ENCODE data around the gene RPA3.

The RPA3 gene

DNA sequence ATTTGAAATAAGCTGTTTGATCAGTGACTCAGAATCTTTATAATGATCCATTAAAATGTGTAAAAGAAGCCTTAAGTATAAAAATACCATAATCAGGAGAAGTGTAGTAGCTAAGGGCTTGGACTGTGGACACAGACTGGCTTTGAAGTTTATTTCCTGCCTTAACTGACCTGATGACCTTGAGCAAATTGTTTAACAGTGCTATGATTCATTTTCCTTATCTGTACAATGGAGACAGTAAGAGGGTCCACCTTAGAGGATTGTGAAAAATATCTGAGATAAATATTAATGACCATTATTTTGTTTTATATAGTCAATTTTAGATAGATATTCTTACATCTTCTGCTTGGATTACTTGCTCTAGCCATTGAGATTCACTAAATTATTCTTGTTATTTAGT lies 13.3 kb upstream of the RPA3 start:
- no peak for DNase-seq

DNA sequence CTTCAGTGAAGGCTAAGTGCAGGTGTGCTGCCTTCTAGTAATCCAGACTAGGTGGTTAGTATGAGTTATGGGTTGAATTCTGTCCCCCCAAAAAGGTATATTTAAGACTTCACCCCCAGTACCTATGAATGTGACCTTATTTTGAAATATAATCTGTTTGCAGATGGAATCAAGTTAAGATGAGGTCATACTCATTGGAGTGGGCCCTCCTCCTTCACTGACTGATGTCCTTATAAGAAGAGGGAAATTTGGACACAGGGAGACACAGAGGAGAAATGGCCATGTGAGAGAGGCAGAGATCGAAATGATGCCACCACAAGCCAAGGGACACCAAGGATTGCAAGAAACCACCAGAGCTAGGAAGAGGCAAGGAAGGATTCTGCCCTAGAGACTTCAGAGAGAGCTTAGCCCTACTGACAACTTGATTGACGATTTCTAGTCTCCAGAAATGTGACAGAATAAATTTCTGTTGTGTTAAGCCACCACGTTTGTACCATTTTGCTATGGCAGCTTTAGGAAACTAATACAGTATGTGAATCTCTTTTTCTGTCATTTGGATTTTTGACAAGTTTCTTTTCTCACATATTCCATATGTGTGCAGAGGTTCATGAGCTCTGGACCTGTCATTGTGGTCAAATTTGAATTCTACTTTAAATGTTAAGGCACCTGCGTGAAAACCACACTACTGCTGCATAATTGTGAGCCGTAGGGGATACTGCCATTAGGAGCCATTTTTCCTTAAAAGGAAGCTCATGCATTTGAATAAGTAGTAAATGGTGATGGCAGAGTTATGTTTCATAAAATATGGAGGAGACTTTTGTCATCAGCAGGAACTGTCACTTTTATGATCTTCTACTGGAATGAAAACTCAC lies 2.6 kb upstream of the RPA3 start:
- DNase-seq: no peak

DNA sequence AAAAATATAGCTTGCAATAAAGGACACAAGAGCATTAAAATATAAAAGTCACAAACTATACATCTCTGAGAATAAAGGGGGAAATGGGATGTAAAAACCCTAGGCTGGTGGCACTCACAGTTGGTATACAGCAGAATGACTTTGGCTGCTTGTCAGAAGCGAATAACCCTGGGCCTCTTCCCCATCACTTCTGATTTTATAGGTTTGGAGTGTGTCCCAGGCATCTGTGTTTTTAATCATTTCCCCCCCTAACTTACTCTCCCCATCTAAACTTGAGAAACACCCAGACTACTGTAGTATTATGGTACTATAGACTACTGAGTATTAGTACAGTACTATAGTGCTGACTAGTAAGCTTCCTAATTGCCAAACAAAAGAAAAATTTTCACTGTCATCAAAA lies 1.8 kb upstream of the RPA3 start:
- no peak for DNase-seq

DNA sequence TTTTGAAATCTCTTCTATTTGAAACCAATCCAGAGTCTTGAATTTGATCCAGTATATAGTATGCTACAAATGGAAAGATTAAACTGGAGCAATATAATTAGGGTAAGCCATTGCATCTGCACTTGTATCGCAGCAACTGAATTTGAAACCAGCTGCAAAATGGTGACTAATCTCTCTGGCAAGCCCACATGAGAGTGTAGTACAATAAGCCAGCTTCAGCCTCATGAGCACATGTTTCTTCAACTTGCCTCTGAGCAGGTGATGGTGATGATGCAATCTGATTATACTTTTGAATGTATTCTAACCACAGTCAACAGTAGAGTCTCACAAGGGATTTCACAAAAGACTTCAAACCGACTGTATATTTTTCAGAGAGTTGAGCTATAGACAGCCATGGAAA lies 829 bp upstream of the RPA3 start:
- DNase-seq: peak in 1 of 2 donors; percentile 10

- no peak for DNase-seq
Measured at GRCh38 chr7:7713730-7714129, 4.7 kb downstream of the RPA3 start.

DNA sequence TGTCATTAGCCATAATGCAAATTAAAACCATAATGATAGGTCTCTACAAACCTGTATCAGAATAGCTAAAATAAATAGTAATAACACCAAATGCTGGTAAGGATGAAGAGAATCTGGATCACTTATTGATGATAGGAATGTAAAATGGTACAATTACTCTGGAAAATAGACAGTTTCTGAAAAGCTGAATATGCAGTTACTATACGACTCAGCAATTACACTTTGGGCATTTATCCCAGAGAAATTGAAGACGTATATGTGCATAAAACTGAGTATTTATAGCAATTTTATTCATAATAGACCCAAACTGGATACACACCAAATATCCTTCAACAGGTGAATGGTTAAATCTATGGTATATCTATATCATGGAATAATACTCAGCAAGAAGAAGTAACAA lies 7.9 kb downstream of the RPA3 start:
- no peak for DNase-seq

GRCh38 chr7:7709291-7709690 lies 9.1 kb downstream of the RPA3 start:
- no peak for DNase-seq

DNA sequence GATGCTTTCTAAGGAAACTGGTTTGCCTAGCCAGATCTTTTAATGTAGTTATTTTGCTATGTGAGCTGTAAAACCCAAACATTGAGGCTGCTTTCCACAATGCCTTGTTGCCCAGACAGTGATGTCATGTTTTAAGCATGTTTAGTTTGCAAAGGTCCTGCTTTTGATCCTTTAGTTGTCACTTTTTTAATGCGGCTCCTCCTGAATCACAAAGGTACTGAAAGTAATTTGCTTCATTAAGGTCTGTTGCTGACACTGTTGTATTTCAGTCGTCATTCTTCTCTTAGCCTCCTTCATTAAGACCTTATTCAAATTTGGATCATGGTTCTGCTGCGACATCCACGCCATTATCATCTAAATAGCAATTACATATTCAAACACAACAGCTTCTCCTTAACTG lies 10.6 kb downstream of the RPA3 start:
- no peak for DNase-seq

DNA sequence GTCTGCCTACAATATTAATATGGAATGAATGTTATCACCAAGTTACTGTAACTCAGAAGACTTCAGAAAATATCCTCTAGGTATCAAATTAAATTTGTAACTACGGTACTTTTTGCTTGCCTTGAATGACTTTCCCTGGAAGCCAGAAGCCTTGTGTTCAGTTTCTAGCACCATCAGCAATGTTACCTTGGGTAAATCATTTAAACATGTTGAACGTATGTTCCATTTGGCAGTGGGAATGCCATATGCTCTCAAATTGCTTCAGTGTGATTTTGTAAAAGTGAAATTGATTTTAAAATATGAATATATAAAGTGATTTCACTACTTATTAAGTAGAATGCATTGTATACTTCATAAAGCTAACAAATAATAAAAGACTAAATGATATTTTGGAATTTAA lies 11.2 kb downstream of the RPA3 start:
- no peak for DNase-seq

DNA sequence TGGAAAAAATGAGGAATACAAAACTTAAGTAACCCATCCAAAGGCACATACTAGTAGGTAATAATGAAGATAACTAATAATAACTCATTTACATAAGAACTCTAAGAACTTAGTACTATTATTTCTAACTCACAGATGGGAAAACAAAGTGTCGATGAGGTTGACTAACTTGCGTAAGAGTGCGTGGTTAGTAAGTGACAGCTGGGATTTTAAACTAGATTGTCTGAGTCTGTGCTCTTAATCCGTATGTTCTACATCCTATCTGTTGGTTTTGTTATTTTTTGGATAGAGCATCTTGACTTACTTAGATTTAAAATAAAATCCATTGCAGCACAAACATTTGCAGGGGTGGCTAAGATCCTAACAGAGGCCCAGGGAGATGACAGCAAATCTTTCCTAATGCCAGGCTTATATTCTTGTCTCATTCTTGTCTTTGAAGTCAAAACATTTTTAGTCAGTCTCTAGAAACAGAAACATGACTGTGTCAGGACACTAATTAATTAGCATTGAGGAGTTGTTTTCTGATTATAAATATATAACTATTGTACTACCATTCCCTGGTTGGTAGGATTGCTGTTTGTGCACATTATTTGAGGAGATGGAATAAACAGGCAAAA lies 11.7 kb downstream of the RPA3 start:
- DNase-seq: no peak

- DNase-seq: no peak
Measured at GRCh38 chr7:7706101-7706511, 12.3 kb downstream of the RPA3 start.

DNA sequence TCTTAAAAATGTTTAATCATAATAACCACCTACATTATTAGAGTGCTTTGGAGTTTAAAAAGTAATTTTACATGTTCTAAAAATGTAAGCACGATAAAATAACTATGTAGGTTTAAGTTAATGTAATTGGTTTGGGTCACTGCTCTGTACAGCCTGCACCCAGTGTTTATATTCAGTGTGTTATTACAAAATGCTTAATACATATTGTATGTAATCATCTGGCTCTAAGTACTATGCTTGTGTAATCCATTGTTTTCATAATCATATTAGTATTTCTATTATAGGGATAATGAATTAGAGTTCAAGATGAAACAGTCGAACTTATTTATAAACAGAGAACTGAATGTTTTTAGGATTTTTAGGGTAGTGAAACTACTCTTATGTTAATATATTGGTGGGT lies 13.1 kb downstream of the RPA3 start:
- no peak for DNase-seq

DNA sequence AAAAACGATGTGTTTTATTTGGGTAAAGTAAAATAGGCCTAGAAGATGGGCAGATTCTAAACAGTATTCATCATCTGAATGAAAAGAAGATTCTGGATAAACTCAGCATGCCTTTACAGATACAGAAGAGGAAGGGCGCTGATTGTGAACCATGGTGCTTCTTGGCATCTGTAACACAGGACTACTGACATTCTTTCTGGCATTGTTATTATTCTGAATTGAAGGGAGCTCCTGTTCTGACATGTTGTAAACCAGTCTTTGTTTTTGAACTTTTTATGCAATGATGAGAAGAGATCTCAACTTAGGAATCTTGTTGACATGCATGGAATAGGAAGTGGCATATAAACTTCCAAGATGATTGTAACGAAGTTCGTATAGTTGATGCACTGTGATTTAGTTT lies 13.5 kb downstream of the RPA3 start:
- no peak for DNase-seq

DNA sequence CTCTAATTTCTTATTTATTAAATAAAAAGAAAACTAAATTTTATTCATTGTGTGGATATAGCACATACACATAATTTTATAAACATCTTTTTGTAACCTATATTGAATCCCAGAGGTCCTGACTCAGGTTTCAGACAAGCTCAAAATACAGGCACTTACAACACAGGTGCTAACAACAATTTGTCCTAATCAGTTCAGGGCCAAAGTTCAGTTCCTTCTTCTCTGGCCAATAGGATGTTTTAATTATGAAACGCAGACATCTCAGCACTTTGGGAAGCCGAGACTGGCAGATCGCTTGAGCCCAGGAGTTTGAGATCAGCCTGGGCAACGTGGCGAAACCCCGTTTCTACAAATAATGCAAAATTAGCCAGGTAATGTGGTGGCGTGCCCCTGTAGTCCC lies 15.0 kb downstream of the RPA3 start:
- DNase-seq: no peak

GRCh38 chr7:7702826-7703225 lies 15.6 kb downstream of the RPA3 start:
- DNase-seq: no peak

DNA sequence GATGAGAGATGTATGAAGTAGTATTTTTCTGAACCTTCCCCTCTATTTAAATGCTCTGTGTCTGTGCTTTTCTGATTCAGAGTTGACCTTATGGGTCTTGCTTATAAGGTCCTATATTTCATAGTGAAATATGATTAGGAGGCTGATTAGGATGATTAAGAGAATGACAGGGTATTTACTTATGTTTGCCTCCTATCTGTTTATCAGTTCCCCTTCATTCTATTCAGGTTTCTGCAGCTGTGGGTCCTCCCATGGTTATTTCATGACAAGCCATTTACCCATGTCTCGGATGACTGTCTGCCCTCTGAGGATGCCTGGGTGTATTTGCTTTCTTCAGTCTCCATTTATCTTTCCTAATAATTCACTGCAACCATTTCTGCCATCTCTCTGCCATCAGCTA lies 16.9 kb downstream of the RPA3 start:
- no peak for DNase-seq

GRCh38 chr7:7699970-7700369 lies 18.4 kb downstream of the RPA3 start:
- DNase-seq: no peak

DNA sequence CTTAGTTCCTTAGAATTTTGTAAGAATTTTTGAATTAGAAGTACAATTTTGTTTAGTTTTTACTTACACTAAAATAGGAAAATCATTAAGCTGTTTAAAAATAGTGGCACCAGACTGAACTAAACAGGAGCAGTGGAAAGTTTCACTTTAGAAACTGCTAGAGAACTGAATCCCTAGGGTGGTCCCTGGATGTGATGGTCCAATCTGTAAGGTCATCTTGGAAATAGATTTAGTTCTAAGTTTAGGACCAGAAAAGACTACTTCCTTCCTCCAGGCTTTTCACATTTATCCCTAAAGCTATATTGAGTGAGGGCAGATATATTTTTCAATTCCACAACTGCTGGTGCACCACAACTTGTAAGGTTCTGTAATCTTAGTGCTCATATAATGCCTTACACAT lies 19.0 kb downstream of the RPA3 start:
- no peak for DNase-seq

- DNase-seq: no peak
Measured at GRCh38 chr7:7698930-7699329, 19.5 kb downstream of the RPA3 start.

- DNase-seq: no peak
Measured at GRCh38 chr7:7696458-7697119, 21.8 kb downstream of the RPA3 start.

DNA sequence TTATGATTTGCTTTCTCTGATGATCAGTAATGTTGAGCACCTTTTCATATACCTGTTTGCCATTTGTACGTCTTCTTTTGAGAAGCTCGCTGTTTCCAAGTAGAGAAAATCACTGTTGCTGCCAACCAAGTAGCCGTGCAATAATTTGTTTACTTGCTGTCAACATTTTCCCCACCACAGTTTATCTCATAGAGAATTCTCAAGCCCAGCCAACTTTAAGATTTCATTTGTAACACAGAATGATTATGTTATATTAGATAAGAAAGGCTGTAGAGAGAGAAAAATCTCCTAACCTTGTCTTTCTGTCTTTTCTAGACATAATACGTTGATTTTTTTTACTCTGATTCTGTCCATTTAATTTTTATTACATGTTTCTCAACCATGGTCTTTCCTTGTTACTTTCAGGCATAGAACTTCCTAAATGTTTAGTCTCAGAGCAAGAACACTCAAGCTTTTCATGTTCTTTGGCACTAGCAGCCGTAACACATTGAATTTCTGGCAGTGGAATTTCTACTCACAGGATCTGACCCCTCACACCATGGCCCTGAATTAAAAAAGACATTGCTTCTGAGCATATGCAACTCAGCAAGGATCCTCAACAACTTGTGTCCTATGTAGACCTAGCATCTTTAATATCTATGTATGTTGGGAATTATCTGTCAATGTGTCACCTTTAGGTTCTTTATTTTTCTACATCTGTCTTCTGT lies 23.1 kb downstream of the RPA3 start:
- DNase-seq: no peak

DNA sequence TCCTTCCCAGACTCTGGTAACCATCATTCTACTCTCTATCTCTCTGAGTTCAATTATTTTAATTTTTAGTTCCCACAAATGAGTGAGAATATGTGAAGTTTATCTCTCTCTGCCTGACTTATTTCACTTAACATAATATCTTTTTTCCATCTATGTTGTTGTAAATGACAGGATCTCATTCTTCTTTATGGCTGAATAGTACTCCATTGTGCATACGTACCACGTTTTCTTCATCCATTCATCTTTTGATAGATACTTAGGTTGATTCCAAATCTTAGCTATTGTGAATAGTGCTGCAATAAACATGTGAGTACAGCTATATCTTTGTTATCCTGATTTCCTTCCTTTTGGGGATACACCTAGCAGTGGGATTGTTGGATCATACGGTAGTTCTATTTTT lies 23.9 kb downstream of the RPA3 start:
- no peak for DNase-seq

DNA sequence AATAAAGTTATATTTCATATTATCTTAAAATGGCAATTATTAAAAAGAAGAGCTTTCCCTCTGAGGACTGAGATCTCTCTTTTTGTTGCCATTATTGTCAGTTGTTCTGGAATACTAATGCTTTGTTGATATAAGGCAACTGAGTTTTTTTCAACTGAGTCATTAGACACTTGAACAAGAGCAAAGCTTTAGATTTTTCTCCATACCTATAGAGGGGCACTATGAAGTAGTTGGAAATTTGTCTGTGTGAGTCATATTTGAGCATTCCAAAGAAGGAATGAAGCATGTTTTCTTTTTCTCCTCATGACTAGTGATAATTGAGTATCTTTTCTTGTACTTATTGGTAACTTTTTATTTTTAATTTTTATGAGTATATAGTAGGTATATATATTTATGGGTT lies 24.5 kb downstream of the RPA3 start:
- no peak for DNase-seq

- DNase-seq: no peak
Measured at GRCh38 chr7:7688956-7689355, 29.5 kb downstream of the RPA3 start.

Data from CD4-positive, alpha-beta T cell treated with Interferon alpha-2 for 1 hour (primary cell).